ENCODE results near the gene KATNB1. TPM values are rescaled to one million over a fixed set of nuclear protein-coding genes. Genes with fewer than 3 reads are reported as not detected.

Gene KATNB1
- total and polyA plus RNA-seq, 2 of the 8 experiments (the other 6 are each of a cell fraction or from before 2014, with no cell fraction given) = 50.2 to 60.4 TPM

DNA sequence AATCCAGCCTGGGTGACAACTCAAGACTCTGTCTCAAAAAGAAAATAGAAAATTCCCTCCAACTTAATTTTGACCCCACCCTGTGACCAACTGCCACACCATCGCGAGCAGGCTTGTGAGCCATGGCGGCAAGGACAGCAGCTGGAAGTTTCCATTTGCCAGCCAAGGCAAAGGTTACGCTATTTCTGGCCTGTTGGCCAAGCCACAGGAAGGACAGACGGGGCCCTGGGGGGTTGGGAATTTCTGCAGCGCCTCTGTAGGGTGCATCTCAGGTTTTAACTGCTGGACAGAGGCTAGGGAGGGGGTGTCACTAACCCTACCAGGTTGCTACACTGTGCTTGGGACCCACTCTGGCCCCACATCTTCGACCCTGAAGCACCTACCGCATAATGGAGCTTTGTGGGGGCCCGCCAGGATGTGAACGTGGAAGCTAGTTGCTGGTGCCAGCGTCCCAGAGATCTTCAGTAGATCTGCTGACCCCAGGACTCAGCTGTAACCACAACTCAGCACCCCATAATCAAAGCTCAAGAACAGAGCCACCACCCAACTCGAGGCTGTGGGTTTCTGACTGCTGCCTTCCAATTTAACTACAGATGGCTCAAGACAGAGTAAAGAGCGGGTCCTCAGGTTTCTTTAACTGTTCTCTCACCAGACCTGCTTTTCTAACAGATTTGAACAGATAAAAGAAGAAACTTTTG, 55.8 kb downstream of the KATNB1 start:
- no peak overlapping the region for H2BK20ac ChIP-seq (ENCODE audit: low read length)
- H3K9ac ChIP-seq (replicated peaks in 1 of 4; ENCODE audit: extremely low read depth in 1 of 4, low read depth in 3 of 4, low read length in 3 of 4) = no peak overlapping the region
- no peaks in the 10 kb centered on the region for H3K27me3 ChIP-seq (replicated peaks in 1 of 4; ENCODE audit: control insufficient read depth in 3 of 4, extremely low read depth in 1 of 4, insufficient read depth in 3 of 4, low read length in 3 of 4)
- no peak overlapping the region for H3K4ac ChIP-seq (replicated peaks; ENCODE audit: insufficient read length, low read depth, low read length)
- no peak overlapping the region for H4K8ac ChIP-seq (ENCODE audit: extremely low read depth, insufficient read depth, low read length)
- no peak overlapping the region for H2BK120ac ChIP-seq (replicated peaks; ENCODE audit: low read depth, low read length)
- no peaks in the 10 kb centered on the region for H3K79me2 ChIP-seq (ENCODE audit: control insufficient read depth in 1 of 2, insufficient read depth in 2 of 2, low read length in 2 of 2)
- no peak overlapping the region for H2BK5ac ChIP-seq (ENCODE audit: low read depth, low read length)
- WGBS, 2 experiments (ENCODE audit: extremely low coverage in 1 of 2, insufficient coverage in 1 of 2, insufficient read length in 1 of 2, insufficient replicate concordance in 2 of 2, low coverage in 1 of 2, low lambda C conversion rate in 2 of 2, missing lambda C conversion rate in 1 of 2) = 90% methylated on average over 13 of the region's 13 CpGs; no CpG with 5 or more reads in 1 of the 2 experiments
- H3K4me3 ChIP-seq (ENCODE audit: extremely low read depth in 1 of 4, insufficient read depth in 2 of 4, low read depth in 3 of 4, low read length in 4 of 4) = no peak overlapping the region
- H4K5ac ChIP-seq (ENCODE audit: insufficient read length, low read depth, low read length) = no peak overlapping the region
- H3K18ac ChIP-seq (ENCODE audit: extremely low read depth, low read length) = no peak overlapping the region
- no peak overlapping the region for H2BK12ac ChIP-seq (ENCODE audit: low read depth, low read length)
- H2BK15ac ChIP-seq (ENCODE audit: low read length) = no peak overlapping the region
- no peaks in the 10 kb centered on the region for H3K36me3 ChIP-seq (ENCODE audit: control insufficient read depth in 2 of 4, insufficient read depth in 4 of 4, low read length in 3 of 4)
- H3K56ac ChIP-seq (replicated peaks; ENCODE audit: insufficient read length, low read depth, low read length) = no peak overlapping the region
- ChIA-PET POLR2A (ENCODE audit: partially characterized antibody) (interaction anchor here (1.1 kb wide), 1 partner anchor 56 kb away, joined by 3 read pairs; the partner anchor contains the start of gene KATNB1), CTCF (ENCODE audit: partially characterized antibody) (interaction anchor here (0.6 to 15.2 kb wide), 10 partner anchors 8 to 155 kb away, joined by 3 to 279 read pairs (median 4); no protein-coding TSS in a partner anchor)
- H3K9me3 ChIP-seq (ENCODE audit: insufficient read depth in 2 of 2, low read depth in 1 of 2, low read length in 1 of 2) = no peaks in the 10 kb centered on the region
- DNase-seq (ENCODE audit: low read depth in 1 of 2, low spot score in 2 of 2) (no peak), FAIRE-seq (no peak)
- no peak overlapping the region for H2AK5ac ChIP-seq (ENCODE audit: low read depth, low read length)
- no peak overlapping the region for H3K27ac ChIP-seq (ENCODE audit: low read depth, low read length)
- H3K79me1 ChIP-seq (ENCODE audit: low read depth, low read length) = no peaks in the 10 kb centered on the region
- H3K4me2 ChIP-seq (ENCODE audit: insufficient read depth in 1 of 2, low read depth in 2 of 2, low read length in 2 of 2) = no peak overlapping the region
- no peak overlapping the region for H4K91ac ChIP-seq (replicated peaks; ENCODE audit: insufficient read length, low read length)
- H3K4me1 ChIP-seq (replicated peaks in 1 of 4; ENCODE audit: control insufficient read depth in 3 of 4, insufficient read depth in 4 of 4, low read length in 3 of 4) = peaks cover 0 to 9% (median 7%) of the 10 kb centered on the region in 4 experiments; a peak in 4 of 7 replicates
- H2AFZ ChIP-seq (ENCODE audit: low read length) = no peak overlapping the region
- no peaks in the 10 kb centered on the region for H3K23me2 ChIP-seq (ENCODE audit: low read depth, low read length)
- no peaks in the 10 kb centered on the region for H4K20me1 ChIP-seq (replicated peaks in 1 of 2; ENCODE audit: control insufficient read depth in 1 of 2, insufficient read depth in 2 of 2, low read length in 2 of 2)
- H3K14ac ChIP-seq (ENCODE audit: insufficient read length) = no peak overlapping the region
- no peak overlapping the region for H3K23ac ChIP-seq (ENCODE audit: insufficient read length)
- no peak for TF ChIP-seq KDM1A (IDR thresholded peaks at IDR 0.05; ENCODE audit: borderline replicate concordance, low read length)

All from H1 (cell line).